ENCODE results near the gene ACSS3.
"Not testable (repeated sequence)": the region's sequence is repeated elsewhere in the genome, so short reads cannot be mapped to it uniquely, and the experiment has no call there.

ACSS3 gene

GRCh38 chr12:81167694-81168093 lies 89.8 kb downstream of the ACSS3 start:
- DNase-seq (ENCODE audit: low read depth): no peak

GRCh38 chr12:81168445-81168844 lies 90.6 kb downstream of the ACSS3 start:
- no peak for DNase-seq (ENCODE audit: low read depth)

GRCh38 chr12:81170072-81170471 lies 92.2 kb downstream of the ACSS3 start:
- DNase-seq (ENCODE audit: low read depth): no peak

GRCh38 chr12:81172851-81173250 lies 95.0 kb downstream of the ACSS3 start:
- no peak for DNase-seq (ENCODE audit: low read depth)

GRCh38 chr12:81174664-81175063 lies 96.8 kb downstream of the ACSS3 start:
- DNase-seq (ENCODE audit: low read depth): no peak

GRCh38 chr12:81176796-81177195 lies 98.9 kb downstream of the ACSS3 start:
- no peak for DNase-seq (ENCODE audit: low read depth)

- DNase-seq (ENCODE audit: low read depth): no peak
These were observed 103.8 kb downstream of the ACSS3 start for GRCh38 chr12:81181691-81182090.

GRCh38 chr12:81187686-81188085 lies 109.8 kb downstream of the ACSS3 start:
- no peak for DNase-seq (ENCODE audit: low read depth)

- DNase-seq (ENCODE audit: low read depth): no peak
These were observed 118.7 kb downstream of the ACSS3 start for GRCh38 chr12:81196595-81196994.

- DNase-seq (ENCODE audit: low read depth): not testable (repeated sequence)
These were observed 122.7 kb downstream of the ACSS3 start for GRCh38 chr12:81200561-81200960.

- DNase-seq (ENCODE audit: low read depth): no peak
These were observed 125.9 kb downstream of the ACSS3 start for GRCh38 chr12:81203671-81204204.

GRCh38 chr12:81205416-81205815 lies 127.5 kb downstream of the ACSS3 start:
- no peak for DNase-seq (ENCODE audit: low read depth)

- DNase-seq (ENCODE audit: low read depth): no peak
These were observed 128.6 kb downstream of the ACSS3 start for GRCh38 chr12:81206429-81206828.

- DNase-seq (ENCODE audit: low read depth): no peak
These were observed 129.3 kb downstream of the ACSS3 start for GRCh38 chr12:81207173-81207572.

- no peak for DNase-seq (ENCODE audit: low read depth)
These were observed 129.8 kb downstream of the ACSS3 start for GRCh38 chr12:81207664-81208063.

GRCh38 chr12:81208187-81208911 lies 130.5 kb downstream of the ACSS3 start:
- DNase-seq (ENCODE audit: low read depth): no peak

- DNase-seq (ENCODE audit: low read depth): no peak
These were observed 131.1 kb downstream of the ACSS3 start for GRCh38 chr12:81209012-81209411.

- DNase-seq (ENCODE audit: low read depth): not testable (repeated sequence)
These were observed 131.9 kb downstream of the ACSS3 start for GRCh38 chr12:81209772-81210225.

GRCh38 chr12:81211306-81211705 lies 133.4 kb downstream of the ACSS3 start:
- DNase-seq (ENCODE audit: low read depth): no peak

- no peak for DNase-seq (ENCODE audit: low read depth)
These were observed 135.3 kb downstream of the ACSS3 start for GRCh38 chr12:81212996-81213696.

- DNase-seq (ENCODE audit: low read depth): no peak
These were observed 138.9 kb downstream of the ACSS3 start for GRCh38 chr12:81216739-81217138.

- DNase-seq (ENCODE audit: low read depth): no peak
These were observed 143.8 kb downstream of the ACSS3 start for GRCh38 chr12:81221681-81222080.

GRCh38 chr12:81222846-81223592 lies 145.1 kb downstream of the ACSS3 start:
- DNase-seq (ENCODE audit: low read depth): no peak
